Measurements from ENCODE around the gene PIGZ. TPM values are rescaled to one million over a fixed set of nuclear protein-coding genes. Genes with fewer than 3 reads are reported as not detected.

PIGZ gene
- total and polyA plus RNA-seq, 2 donors = 5.8 to 10.8 TPM

DNA sequence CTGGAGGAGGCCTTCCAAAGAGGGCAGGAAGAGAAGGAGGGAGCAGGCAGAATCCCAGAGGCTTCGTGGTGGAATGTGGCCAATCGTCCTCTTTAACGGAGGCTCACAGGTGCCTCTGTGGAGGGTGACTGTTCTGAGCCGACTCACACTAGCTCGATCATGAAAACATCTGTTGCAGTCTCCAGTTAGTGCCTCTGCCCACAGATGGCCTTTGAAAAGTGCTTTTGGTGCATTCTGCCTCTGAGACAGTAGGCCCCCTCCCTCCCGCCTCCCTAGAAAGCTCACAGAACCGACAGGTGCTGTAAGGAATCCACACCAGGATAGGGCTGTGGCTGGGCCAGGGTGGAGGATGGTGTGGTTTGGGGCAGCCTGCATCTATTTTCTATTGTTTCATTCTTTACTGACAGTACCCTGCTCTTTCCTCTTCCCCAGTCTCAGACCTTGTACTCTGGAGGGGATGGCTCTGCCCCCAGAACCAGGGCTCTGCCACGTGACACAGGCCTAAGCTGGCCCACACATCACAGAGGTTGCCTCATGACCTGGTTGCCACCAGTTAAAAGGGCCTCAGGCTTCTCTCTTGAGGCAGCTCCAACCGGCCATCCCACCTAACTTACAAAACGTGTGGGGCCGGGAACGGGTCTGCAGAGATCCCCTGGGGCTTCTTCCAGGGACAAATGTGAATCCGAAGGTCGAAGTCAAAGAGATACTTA, 27.2 kb upstream of the PIGZ start:
- WGBS = 81% methylated on average over 14 of the region's 14 CpGs
- Histone ChIP-seq H3K36me3 (ENCODE audit: insufficient read depth) (no peaks in the 10 kb centered on the region), H3K4me1 (ENCODE audit: insufficient read depth) (no peaks in the 10 kb centered on the region), H3K4me3 (ENCODE audit: low read depth, low read length) (no peak overlapping the region), H3K27ac (ENCODE audit: low read depth) (no peak overlapping the region)
- no peak for DNase-seq (ENCODE audit: extremely low spot score)

DNA sequence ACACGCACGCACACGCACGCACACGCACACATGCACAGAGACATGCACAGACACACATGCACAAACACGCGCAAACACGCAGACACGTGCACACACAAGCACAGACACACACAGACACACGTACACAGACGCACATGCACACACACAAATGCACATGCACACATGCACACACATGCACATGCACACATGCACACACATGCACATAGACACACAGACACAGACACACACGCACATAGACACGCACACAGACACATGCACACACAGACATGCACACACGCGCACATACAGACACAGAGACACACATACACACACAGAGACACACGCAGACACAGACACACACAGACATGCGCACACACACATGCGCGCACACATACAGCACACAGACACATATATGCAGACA, 26.4 kb upstream of the PIGZ start:
- WGBS = 94% methylated on average over 19 of the region's 19 CpGs
- no peak for DNase-seq (ENCODE audit: extremely low spot score)
- H3K36me3 ChIP-seq (ENCODE audit: insufficient read depth) = no peaks in the 10 kb centered on the region
- H3K4me3 ChIP-seq (ENCODE audit: low read depth, low read length) = no peak overlapping the region
- H3K27ac ChIP-seq (ENCODE audit: low read depth) = no peak overlapping the region
- no peaks in the 10 kb centered on the region for H3K4me1 ChIP-seq (ENCODE audit: insufficient read depth)

DNA sequence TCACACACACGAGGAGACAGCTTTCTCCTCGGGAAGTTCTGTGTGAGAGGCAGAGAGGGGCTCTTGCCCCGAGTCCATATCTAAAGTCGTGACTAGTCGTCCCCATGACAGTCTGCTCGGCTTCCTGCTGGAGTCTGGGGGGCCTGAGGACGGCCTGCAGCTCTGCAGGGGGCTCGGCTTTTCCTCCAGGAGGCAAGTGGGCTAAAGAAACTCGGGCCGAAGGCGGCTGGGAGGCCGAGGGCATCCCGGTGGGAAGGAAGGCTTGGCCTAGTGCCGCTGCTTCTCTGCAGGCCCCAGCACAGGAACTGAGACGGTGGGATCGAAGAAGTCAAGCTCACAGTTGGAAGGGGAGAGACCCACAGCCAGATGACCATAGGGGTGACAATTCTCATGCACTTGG, 25.4 kb upstream of the PIGZ start:
- DNase-seq (ENCODE audit: extremely low spot score) = no peak
- no peak overlapping the region for H3K27ac ChIP-seq (ENCODE audit: low read depth)
- 65% methylated on average over 16 of the region's 16 CpGs for WGBS

DNA sequence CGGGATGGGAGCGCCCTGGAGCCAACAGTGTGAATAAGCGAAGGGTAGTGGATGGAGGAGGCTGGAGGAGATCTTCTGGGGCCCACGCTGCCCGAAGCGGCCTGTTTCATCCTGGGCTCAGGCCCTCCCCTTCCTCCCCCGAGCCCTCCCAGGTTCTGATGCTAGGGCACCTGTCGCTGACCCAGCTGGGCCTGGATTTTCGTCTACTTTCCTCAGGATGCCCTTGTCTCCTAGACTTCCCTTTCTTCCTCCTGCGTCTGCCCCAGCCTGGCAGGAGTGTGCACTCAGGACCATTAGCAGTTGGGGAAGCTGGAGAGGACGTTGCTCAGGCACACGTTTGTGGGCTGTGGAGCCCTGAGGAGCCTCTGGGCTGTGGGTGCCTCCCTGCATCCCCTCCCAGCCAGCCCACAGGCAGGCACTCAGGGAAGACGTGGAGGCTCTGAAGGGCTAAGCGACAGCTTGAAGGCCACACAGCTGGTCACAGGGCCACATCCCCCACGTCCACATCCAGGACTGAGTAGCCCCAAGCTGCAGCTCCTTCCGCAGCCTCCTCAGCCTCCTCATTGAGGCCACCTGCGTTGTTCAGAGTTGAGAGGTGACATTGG, 23.9 kb upstream of the PIGZ start:
- DNase-seq (ENCODE audit: extremely low spot score) = no peak
- 87% methylated on average over 17 of the region's 17 CpGs for WGBS
- H3K4me3 ChIP-seq (ENCODE audit: low read depth, low read length) = no peak overlapping the region
- H3K27ac ChIP-seq (ENCODE audit: low read depth) = no peak overlapping the region
- H3K4me1 ChIP-seq (ENCODE audit: insufficient read depth) = no peaks in the 10 kb centered on the region
- no peaks in the 10 kb centered on the region for H3K36me3 ChIP-seq (ENCODE audit: insufficient read depth)

More for the DNA sequence above, 25.4 kb upstream of the PIGZ start:
- Histone ChIP-seq H3K36me3 (ENCODE audit: insufficient read depth) (no peaks in the 10 kb centered on the region), H3K4me3 (ENCODE audit: low read depth, low read length) (no peak overlapping the region), H3K4me1 (ENCODE audit: insufficient read depth) (no peaks in the 10 kb centered on the region)

DNA sequence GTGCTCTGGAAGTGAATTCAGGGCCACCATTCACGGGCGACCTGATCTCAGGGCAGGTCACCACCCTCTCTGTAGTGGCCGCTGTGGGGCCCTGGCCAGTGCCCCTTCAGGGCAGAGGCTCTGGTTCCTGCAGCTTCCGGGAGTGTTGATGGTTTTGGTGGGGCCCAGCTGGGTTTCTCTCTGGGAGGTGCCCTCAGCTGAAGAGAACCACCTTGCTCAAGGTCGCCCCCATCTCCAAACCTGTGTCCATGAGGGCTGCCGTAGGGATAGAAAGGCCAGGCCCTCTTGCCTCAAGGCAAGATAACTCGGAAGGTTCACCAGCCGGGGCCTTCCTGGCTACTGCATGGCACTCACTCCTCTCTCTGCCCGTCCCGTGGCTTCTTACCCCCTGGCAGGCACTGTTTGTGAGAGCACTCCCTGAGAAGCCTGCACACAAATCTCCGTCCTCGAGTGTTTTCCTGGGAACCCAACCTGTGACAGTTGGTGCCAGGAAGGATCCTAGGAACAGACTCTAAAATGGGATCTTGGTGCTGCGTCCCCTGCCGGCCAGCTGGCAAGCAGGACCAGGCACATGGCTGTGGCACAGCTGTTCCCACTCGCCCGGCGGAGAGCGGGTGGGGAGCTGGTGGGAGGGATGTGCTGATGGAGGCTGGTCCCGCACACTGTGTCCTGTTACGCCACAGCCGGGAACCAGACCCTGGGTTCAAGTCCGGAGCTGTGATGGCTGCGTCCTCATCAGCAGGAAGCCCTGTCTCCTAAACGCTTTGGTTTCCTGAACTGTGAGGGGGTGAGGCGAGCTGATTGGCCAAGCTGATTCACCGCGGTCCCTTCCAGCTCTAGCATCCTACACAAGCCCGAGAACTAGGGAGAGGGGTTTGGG, 23.2 kb upstream of the PIGZ start:
- no peaks in the 10 kb centered on the region for H3K36me3 ChIP-seq (ENCODE audit: insufficient read depth)
- no peaks in the 10 kb centered on the region for H3K4me1 ChIP-seq (ENCODE audit: insufficient read depth)
- DNase-seq (ENCODE audit: extremely low spot score) = no peak
- H3K27ac ChIP-seq (ENCODE audit: low read depth) = no peak overlapping the region
- H3K4me3 ChIP-seq (ENCODE audit: low read depth, low read length) = no peak overlapping the region
- 90% methylated on average over 28 of the region's 28 CpGs for WGBS

DNA sequence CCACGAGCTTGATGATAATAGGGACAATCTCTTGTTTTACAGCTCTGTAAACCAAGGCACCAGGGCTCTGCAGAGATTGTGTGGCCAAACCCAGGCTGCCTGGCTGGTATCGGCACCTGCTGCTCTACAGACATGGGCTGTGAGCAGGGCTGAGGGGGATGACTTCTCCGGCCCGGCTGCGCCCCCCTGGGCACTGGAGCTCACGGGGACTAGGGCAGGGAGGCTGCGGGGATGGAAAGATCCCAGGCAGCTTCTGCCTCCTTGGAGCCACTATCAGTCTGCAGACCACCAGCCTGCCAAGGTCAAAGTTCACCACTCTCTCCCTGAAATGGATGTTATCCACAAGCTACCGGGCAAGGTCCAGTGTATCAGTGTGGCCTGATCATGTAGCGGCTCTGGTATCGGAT, 22.0 kb upstream of the PIGZ start:
- WGBS = 81% methylated on average over 10 of the region's 10 CpGs
- H3K27ac ChIP-seq (ENCODE audit: low read depth) = no peak overlapping the region
- DNase-seq (ENCODE audit: extremely low spot score) = no peak
- no peak overlapping the region for H3K4me3 ChIP-seq (ENCODE audit: low read depth, low read length)
- no peaks in the 10 kb centered on the region for H3K36me3 ChIP-seq (ENCODE audit: insufficient read depth)
- H3K4me1 ChIP-seq (ENCODE audit: insufficient read depth) = no peaks in the 10 kb centered on the region

DNA sequence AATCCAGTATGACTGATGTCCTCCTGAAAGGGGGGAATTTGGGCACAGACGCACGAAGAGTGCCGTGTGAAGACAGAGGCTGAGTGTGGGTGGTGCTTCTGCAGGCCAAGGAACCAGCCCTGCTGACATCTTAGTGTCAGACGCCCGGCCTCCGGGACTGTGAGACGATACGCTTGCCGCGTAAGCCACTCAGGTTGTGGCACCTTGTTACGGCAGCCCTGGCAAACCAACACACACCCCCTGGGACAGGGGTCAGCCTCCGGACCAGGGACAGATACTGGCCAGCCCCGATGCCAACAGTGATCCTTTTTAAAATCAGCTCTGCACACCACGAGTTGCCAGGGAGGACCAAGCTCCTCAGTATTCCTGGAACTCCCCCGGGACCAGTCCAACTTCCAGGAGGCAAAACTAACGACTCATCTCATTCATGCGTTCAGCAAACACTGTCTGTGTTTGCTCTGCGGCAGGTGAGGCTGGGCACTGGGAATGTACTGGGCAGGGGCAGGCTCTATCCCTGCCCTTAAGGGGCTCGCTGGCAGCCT, 21.2 kb upstream of the PIGZ start:
- 82% methylated on average over 19 of the region's 19 CpGs for WGBS
- H3K4me3 ChIP-seq (ENCODE audit: low read depth, low read length) = no peak overlapping the region

DNA sequence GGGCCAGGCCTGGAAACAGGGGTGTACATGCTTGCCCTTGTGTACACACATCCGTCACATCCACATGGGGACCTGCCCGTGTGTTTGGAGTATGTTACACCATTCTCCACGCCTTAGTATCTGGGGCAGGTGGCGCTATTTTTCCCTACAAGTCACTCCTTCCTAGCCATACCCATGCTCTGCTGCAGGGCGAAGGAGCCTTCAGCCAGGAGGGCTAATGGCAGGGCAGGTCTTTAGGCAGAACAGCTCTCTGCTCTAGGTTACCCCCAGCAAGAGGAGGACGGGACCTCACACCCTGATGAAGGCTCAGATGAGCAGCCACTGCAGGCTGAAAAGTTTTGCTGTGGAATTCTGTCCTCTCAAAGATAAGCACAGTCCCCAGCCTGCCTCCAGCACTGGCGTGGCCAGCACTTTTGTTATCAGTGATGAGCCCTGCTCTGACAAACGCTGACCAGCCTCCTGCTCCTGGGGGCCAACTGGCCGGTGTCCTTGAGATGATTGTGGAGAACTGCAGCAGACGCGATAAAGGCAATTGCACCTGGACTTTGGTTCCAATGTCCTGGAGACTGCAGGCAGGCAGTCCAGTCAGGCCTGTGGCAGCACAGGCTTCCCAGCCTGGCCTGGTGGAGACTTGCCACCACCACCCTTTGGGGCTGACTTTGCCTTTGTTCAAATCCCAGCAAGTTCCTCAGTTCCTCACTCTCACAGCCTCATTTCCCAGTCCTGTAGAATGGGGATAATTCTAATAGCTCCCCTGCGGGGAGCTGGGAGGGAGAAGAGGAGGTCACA, 19.8 kb upstream of the PIGZ start:
- Histone ChIP-seq H3K27ac (ENCODE audit: low read depth) (no peak overlapping the region), H3K4me1 (ENCODE audit: insufficient read depth) (no peaks in the 10 kb centered on the region), H3K36me3 (ENCODE audit: insufficient read depth) (no peaks in the 10 kb centered on the region), H3K4me3 (ENCODE audit: low read depth, low read length) (no peak overlapping the region)
- 50% methylated on average over 12 of the region's 12 CpGs for WGBS
- DNase-seq (ENCODE audit: extremely low spot score) = no peak

More for the DNA sequence above, 21.2 kb upstream of the PIGZ start:
- no peak overlapping the region for H3K27ac ChIP-seq (ENCODE audit: low read depth)
- no peaks in the 10 kb centered on the region for H3K36me3 ChIP-seq (ENCODE audit: insufficient read depth)
- no peaks in the 10 kb centered on the region for H3K4me1 ChIP-seq (ENCODE audit: insufficient read depth)
- no peak for DNase-seq (ENCODE audit: extremely low spot score)

DNA sequence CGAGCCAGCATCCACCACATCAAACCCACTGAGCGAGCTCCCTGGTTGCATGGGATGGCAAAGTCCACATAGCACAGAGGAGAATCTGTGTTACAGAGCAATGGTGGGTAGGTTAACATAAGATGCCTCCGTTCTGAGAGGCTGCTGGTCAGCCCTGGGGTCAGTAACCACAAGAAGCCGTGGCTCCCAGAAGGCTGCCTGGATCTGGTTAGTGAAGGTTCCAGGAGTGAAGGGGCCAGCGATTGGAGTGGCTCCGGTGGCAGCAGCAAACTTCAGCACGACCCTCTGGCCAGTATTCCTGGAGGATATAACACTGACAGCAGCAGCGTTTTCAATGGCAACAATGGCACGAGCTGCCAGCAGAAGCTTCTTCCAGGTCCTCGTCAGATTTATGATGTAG, 18.4 kb upstream of the PIGZ start:
- Histone ChIP-seq H3K4me1 (ENCODE audit: insufficient read depth) (no peaks in the 10 kb centered on the region), H3K36me3 (ENCODE audit: insufficient read depth) (no peaks in the 10 kb centered on the region), H3K4me3 (ENCODE audit: low read depth, low read length) (no peak overlapping the region), H3K27ac (ENCODE audit: low read depth) (no peak overlapping the region)
- no peak for DNase-seq (ENCODE audit: extremely low spot score)
- WGBS = 75% methylated on average over 10 of the region's 10 CpGs

DNA sequence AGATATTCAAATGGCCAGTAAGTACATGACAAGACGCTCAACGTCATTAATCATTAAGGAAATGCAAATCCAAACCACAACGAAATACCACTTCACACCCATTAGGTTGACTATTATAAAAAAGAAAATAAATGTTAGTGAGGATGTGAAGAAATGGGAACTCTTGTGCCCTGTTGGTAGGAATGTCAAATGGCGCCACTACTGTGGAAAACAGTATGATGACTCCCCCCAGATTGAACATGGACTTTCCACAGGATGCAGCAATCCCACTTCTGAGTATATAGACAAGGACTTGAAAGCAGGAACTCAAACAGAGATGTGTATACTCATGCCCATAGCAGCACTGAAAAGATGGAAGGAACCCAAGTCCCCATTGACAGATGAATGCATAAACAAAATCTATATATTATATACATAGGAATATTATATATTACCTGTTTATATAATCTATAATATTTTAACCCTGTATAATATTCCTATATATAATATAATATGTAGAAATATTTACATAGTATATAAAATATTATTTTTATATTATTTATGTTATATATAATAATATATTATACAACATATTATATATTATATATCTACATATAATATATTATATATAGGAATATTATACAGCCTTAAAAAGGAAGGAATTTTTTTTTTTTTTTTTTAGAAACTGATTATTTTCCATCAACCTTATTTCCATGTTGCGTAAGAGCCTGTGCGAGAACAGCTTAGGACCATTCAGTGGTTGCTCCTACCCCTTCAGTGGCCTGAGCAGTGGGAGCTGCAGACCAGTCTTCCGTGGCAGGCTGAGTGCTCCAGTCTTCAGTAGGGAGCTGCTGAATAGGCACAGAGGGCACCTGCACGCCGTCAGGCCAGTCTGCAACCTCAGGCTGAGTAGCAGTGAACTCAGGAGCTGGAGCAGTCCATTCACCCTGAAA, 17.6 kb upstream of the PIGZ start:
- Histone ChIP-seq H3K27ac (ENCODE audit: low read depth) (no peak overlapping the region), H3K36me3 (ENCODE audit: insufficient read depth) (no peaks in the 10 kb centered on the region), H3K4me3 (ENCODE audit: low read depth, low read length) (no peak overlapping the region), H3K4me1 (ENCODE audit: insufficient read depth) (no peaks in the 10 kb centered on the region)
- no peak for DNase-seq (ENCODE audit: extremely low spot score)
- WGBS = 95% methylated on average over 9 of the region's 9 CpGs

DNA sequence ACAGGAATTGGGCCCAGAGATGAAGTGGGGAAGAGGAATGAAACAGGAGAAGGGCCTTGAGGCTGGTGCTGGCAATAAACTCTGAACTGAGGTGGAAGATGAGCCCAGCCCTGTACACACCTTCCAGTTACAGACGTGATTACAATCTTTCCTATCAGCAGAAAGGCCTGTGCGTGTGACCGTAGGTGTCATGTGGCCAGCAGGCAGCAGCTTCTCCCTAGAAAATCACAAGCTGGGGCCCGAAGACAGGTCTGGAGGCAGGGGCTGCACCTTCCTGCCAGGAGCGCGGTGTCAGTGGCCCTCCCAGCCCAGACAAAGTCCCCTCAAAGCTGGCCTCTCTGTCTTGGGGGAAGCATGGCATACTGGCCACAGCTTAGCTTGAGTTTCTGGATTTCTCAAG, 16.7 kb upstream of the PIGZ start:
- DNase-seq (ENCODE audit: extremely low spot score) = no peak
- H3K27ac ChIP-seq (ENCODE audit: low read depth) = no peak overlapping the region
- WGBS = 62% methylated on average over 6 of the region's 6 CpGs

DNA sequence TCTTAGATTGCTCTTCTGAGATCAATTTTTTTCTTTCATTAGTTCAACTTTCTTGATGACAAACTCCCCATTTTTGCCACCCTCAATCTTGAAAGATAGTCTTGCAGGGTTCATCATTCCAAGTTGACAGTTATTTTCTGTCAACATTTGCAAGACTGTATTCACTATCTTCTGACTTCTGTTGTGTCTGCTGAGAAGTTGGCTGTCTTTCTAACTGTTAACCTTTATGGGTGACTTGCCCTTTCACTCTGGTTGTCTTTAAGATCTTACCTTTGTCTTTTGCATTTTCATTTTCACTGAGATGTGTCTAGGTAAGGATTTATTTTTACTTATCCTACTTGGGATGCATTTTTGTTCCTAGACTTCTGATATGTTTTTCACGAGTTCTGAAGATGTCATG, 14.6 kb upstream of the PIGZ start:
- Histone ChIP-seq H3K27ac (ENCODE audit: low read depth) (no peak overlapping the region), H3K4me3 (ENCODE audit: low read depth, low read length) (no peak overlapping the region), H3K36me3 (ENCODE audit: insufficient read depth) (no peaks in the 10 kb centered on the region), H3K4me1 (ENCODE audit: insufficient read depth) (no peaks in the 10 kb centered on the region)
- 55% methylated on average over 1 of the region's 1 CpG for WGBS
- no peak for DNase-seq (ENCODE audit: extremely low spot score)

More for the DNA sequence above, 16.7 kb upstream of the PIGZ start:
- Histone ChIP-seq H3K4me1 (ENCODE audit: insufficient read depth) (no peaks in the 10 kb centered on the region), H3K36me3 (ENCODE audit: insufficient read depth) (no peaks in the 10 kb centered on the region), H3K4me3 (ENCODE audit: low read depth, low read length) (no peak overlapping the region)
